ENCODE measurements around the gene ODAD4. TPM values are rescaled to one million over a fixed set of nuclear protein-coding genes. Genes with fewer than 3 reads are reported as not detected.
A peak's percentile ranks its signal among the peaks of the same experiment; 100 is the strongest.

The ODAD4 gene
- total RNA-seq, 3 donors from 2014 or later, result 0.26 to 0.91 (median 0.79) TPM

DNA sequence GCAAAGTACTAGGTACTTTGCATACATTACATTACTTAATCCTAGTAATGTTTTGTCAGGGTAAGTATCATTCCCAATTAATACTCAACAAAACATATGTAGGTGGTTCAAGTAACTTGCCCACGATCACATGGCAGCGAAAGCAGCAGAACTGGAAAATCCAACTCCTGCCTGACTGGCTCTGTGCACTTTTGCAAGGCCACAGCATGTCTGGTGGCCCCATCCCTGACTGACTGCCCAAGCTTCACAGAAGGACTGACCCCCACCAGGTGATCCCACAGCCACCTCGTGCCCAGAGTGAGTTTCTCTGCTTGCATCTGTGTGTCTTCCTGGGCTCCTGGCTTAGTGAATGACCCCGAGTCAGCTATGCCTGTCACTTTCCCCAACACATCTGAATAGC, 47.6 kb downstream of the ODAD4 start:
- no peaks in the 10 kb centered on the region for H3K27me3 Mint-ChIP-seq (ENCODE audit: low read depth)
- H3K9me3 Mint-ChIP-seq, result no peaks in the 10 kb centered on the region
- no peak for ATAC-seq
- H3K4me1 Mint-ChIP-seq (ENCODE audit: low read depth), result peaks cover 6% of the 10 kb centered on the region
- no peak overlapping the region for H3K4me3 Mint-ChIP-seq
- H3K36me3 Mint-ChIP-seq (ENCODE audit: insufficient read depth), result peaks cover 37% of the 10 kb centered on the region
- no peak for DNase-seq

DNA sequence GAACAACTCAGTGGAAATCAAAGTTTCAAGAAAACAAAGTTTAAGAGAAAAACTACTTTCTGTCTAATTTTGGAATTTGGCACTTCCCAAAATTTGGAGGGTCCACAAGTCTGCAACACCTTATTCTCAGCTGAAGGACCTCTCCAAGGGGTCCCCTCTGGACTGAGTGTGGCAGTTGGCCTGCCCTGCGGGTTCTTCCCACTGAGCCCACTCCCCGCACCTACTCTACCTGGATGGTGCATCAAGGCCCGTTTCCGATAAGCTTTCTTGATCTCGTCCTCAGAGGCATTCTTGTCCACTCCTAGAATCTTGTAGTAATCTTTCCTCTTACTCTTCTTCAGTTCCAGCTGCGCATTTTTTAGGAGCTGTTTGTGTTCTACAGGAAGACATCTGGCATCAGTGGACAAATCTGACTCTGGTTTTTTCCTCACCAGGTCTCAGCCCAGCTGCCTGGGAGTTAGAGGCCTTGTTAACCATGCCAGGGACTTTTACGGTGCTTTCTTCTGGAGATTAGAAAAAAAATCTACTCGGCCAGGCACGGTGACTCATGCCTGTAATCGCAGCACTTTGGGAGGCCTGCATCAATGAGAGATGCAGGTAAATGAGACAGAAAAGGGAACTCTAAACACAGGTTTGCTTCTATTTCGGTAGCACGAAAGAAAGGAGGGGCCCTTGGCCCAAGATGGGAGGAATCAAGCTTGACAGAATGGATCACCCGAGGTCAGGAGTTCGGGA, 51.8 kb downstream of the ODAD4 start:
- no peak for ATAC-seq
- no peak overlapping the region for H3K4me3 Mint-ChIP-seq
- peaks cover 40% of the 10 kb centered on the region for H3K36me3 Mint-ChIP-seq (ENCODE audit: insufficient read depth)
- peaks cover 3% of the 10 kb centered on the region for H3K4me1 Mint-ChIP-seq (ENCODE audit: low read depth)
- no peaks in the 10 kb centered on the region for H3K27me3 Mint-ChIP-seq (ENCODE audit: low read depth)
- H3K9me3 Mint-ChIP-seq, result no peaks in the 10 kb centered on the region
- DNase-seq, result no peak

GRCh38 chr17:41984454-41984853, 54.0 kb downstream of the ODAD4 start:
- Mint-ChIP-seq H3K9me3 (no peaks in the 10 kb centered on the region), H3K36me3 (ENCODE audit: insufficient read depth) (peaks cover 47% of the 10 kb centered on the region), H3K4me3 (no peak overlapping the region), H3K27me3 (ENCODE audit: low read depth) (no peaks in the 10 kb centered on the region), H3K4me1 (ENCODE audit: low read depth) (peaks cover 5% of the 10 kb centered on the region)
- DNase-seq (no peak), ATAC-seq (no peak)

DNA sequence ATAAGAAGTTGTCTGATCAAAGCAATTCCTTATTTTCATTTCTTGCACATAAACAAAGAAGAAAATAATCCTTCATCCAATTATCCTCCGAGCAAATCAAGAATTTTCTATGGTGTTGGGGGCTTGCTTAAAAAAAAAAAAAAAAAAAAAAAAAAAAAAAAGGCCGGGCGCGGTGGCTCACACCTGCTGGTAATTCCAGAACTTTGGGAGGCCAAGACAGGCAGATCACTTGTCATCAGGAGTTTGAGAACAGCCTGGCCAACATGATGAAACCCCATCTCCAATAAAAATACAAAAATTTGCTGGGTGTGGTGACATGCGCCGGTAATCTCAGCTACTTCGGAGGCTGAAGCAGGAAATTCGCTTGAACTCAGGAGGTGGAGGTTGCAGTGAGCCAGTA, 55.5 kb downstream of the ODAD4 start:
- Mint-ChIP-seq H3K4me1 (ENCODE audit: low read depth) (peaks cover 5% of the 10 kb centered on the region), H3K27me3 (ENCODE audit: low read depth) (no peaks in the 10 kb centered on the region), H3K9me3 (no peaks in the 10 kb centered on the region), H3K4me3 (no peak overlapping the region), H3K36me3 (ENCODE audit: insufficient read depth) (peaks cover 47% of the 10 kb centered on the region)
- DNase-seq (no peak), ATAC-seq (no peak)

DNA sequence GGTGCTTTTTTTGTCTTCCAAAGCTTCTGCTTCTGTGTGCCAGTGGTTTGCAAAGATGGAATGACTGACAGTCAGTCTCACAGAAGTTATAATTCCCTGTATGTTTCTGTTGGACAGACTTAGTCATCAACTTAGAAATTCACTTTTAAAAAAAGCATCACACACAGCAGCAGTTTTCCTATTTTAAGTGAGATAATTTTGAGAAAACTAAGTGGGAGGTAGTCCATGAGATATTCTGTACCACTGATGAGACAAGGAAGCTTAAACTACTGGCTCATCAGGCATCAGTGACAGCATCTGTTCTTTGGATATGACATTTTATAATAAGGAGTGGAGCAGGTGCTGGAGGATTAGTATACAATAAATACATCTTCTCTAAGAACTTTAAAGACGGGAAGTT, 56.2 kb downstream of the ODAD4 start:
- ATAC-seq, result no peak
- H3K9me3 Mint-ChIP-seq, result no peaks in the 10 kb centered on the region

DNA sequence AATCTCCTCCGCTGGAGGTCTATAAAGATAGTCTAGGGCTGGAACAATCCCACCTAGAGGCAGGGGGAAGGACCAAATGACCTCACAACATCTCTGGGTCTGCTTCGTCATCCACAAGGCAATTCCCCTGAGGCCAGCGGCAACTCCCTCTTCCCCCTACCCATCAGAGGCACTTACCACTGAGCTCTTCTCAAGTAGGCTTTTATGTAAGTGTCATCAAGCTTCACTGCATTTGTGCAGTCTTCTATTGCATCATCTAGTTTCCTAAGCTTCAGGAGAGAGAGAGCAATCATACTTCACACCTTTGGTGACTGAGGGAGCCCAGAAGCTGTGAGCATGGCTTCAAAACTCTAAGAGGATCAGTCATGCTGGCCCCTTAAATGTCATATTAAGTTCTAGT, 57.2 kb downstream of the ODAD4 start:
- DNase-seq, result no peak
- peaks cover 53% of the 10 kb centered on the region for H3K36me3 Mint-ChIP-seq (ENCODE audit: insufficient read depth)
- H3K9me3 Mint-ChIP-seq, result no peaks in the 10 kb centered on the region
- no peak overlapping the region for H3K4me3 Mint-ChIP-seq
- peak; percentile 69 to 82 for ATAC-seq
- peaks cover 5% of the 10 kb centered on the region for H3K4me1 Mint-ChIP-seq (ENCODE audit: low read depth)
- no peaks in the 10 kb centered on the region for H3K27me3 Mint-ChIP-seq (ENCODE audit: low read depth)

More for the DNA sequence above, 56.2 kb downstream of the ODAD4 start:
- Mint-ChIP-seq H3K36me3 (ENCODE audit: insufficient read depth) (peaks cover 52% of the 10 kb centered on the region), H3K27me3 (ENCODE audit: low read depth) (no peaks in the 10 kb centered on the region), H3K4me3 (no peak overlapping the region), H3K4me1 (ENCODE audit: low read depth) (peaks cover 5% of the 10 kb centered on the region)
- no peak for DNase-seq

DNA sequence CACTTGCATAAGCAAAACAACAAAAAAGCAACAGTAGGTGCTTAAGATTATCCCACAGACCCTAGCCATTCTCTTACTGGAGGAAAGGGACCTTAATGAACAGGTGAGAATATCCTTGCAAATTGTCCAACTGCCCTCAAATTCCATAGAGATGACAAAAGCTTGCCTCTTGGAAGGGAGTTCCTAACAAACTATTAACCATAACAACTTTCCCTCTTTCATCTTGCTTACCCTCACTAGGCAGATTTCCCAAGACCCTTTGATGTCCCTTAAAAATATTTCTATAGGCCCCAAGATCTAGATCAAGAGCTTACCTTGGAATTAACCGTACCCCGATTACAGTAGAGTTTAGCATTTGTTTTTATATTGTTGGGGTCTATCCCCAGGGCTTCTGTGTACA, 58.0 kb downstream of the ODAD4 start:
- ATAC-seq (no peak), DNase-seq (no peak)
- no peaks in the 10 kb centered on the region for H3K27me3 Mint-ChIP-seq (ENCODE audit: low read depth)
- no peaks in the 10 kb centered on the region for H3K9me3 Mint-ChIP-seq
- H3K4me1 Mint-ChIP-seq (ENCODE audit: low read depth), result peaks cover 5% of the 10 kb centered on the region
- no peak overlapping the region for H3K4me3 Mint-ChIP-seq
- peaks cover 55% of the 10 kb centered on the region for H3K36me3 Mint-ChIP-seq (ENCODE audit: insufficient read depth)

- no peak overlapping the region for H3K4me3 Mint-ChIP-seq
- DNase-seq, result no peak
- H3K27me3 Mint-ChIP-seq (ENCODE audit: low read depth), result no peaks in the 10 kb centered on the region
- peaks cover 53% of the 10 kb centered on the region for H3K36me3 Mint-ChIP-seq (ENCODE audit: insufficient read depth)
- H3K4me1 Mint-ChIP-seq (ENCODE audit: low read depth), result peaks cover 5% of the 10 kb centered on the region
- H3K9me3 Mint-ChIP-seq, result no peaks in the 10 kb centered on the region
- ATAC-seq, result no peak
Observed at GRCh38 chr17:41989702-41990419, 59.4 kb downstream of the ODAD4 start.

DNA sequence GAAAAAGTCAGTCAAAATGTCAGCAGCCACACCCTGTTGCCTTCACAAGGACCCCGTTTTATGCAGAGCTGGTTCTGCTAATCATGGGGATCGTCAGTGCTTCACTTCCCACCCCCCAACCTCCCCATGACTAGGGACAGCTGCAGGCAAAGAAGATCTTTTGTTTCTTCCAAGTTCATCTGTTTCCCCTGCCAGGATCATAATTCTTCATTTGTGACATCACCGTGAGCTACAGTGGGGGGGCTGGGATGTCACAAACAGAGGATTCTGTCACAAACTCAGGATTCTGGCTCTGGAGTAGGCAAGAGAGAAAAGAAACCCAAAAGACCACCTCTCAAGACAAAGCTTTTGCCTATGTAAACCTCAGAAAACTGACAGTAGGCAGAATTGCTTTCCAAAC, 62.2 kb downstream of the ODAD4 start:
- H3K27me3 Mint-ChIP-seq (ENCODE audit: low read depth), result no peaks in the 10 kb centered on the region
- ATAC-seq, result no peak
- peaks cover 10% of the 10 kb centered on the region for H3K4me1 Mint-ChIP-seq (ENCODE audit: low read depth)
- H3K36me3 Mint-ChIP-seq (ENCODE audit: insufficient read depth), result peaks cover 54% of the 10 kb centered on the region
- H3K9me3 Mint-ChIP-seq, result no peaks in the 10 kb centered on the region
- H3K4me3 Mint-ChIP-seq, result no peak overlapping the region
- DNase-seq, result no peak

- H3K9me3 Mint-ChIP-seq, result no peaks in the 10 kb centered on the region
- no peaks in the 10 kb centered on the region for H3K27me3 Mint-ChIP-seq (ENCODE audit: low read depth)
- no peak overlapping the region for H3K4me3 Mint-ChIP-seq
- DNase-seq (no peak), ATAC-seq (no peak)
- peaks cover 9% of the 10 kb centered on the region for H3K4me1 Mint-ChIP-seq (ENCODE audit: low read depth)
- H3K36me3 Mint-ChIP-seq (ENCODE audit: insufficient read depth), result peaks cover 34% of the 10 kb centered on the region
Observed at GRCh38 chr17:41996855-41997164, 66.4 kb downstream of the ODAD4 start.

- DNase-seq (no peak), ATAC-seq (no peak)
- no peaks in the 10 kb centered on the region for H3K27me3 Mint-ChIP-seq (ENCODE audit: low read depth)
- no peak overlapping the region for H3K4me3 Mint-ChIP-seq
- H3K4me1 Mint-ChIP-seq (ENCODE audit: low read depth), result peaks cover 12% of the 10 kb centered on the region
- H3K36me3 Mint-ChIP-seq (ENCODE audit: insufficient read depth), result peaks cover 28% of the 10 kb centered on the region
- H3K9me3 Mint-ChIP-seq, result no peaks in the 10 kb centered on the region
Observed at GRCh38 chr17:41998497-41998896, 68.1 kb downstream of the ODAD4 start.

GRCh38 chr17:42000413-42001133, 70.2 kb downstream of the ODAD4 start:
- H3K36me3 Mint-ChIP-seq (ENCODE audit: insufficient read depth), result peaks cover 20% of the 10 kb centered on the region
- ATAC-seq (no peak), DNase-seq (no peak)
- H3K9me3 Mint-ChIP-seq, result no peaks in the 10 kb centered on the region
- peaks cover 21% of the 10 kb centered on the region for H3K4me1 Mint-ChIP-seq (ENCODE audit: low read depth)
- H3K4me3 Mint-ChIP-seq, result no peak overlapping the region
- no peaks in the 10 kb centered on the region for H3K27me3 Mint-ChIP-seq (ENCODE audit: low read depth)

- DNase-seq (no peak), ATAC-seq (no peak)
- peaks cover 15% of the 10 kb centered on the region for H3K4me1 Mint-ChIP-seq (ENCODE audit: low read depth)
- no peaks in the 10 kb centered on the region for H3K9me3 Mint-ChIP-seq
- H3K4me3 Mint-ChIP-seq, result no peak overlapping the region
- H3K27me3 Mint-ChIP-seq (ENCODE audit: low read depth), result no peaks in the 10 kb centered on the region
- peaks cover 13% of the 10 kb centered on the region for H3K36me3 Mint-ChIP-seq (ENCODE audit: insufficient read depth)
Observed at GRCh38 chr17:42001729-42002128, 71.3 kb downstream of the ODAD4 start.

GRCh38 chr17:42002175-42002791, 71.9 kb downstream of the ODAD4 start:
- H3K9me3 Mint-ChIP-seq, result no peaks in the 10 kb centered on the region
- H3K4me1 Mint-ChIP-seq (ENCODE audit: low read depth), result peaks cover 15% of the 10 kb centered on the region
- H3K27me3 Mint-ChIP-seq (ENCODE audit: low read depth), result no peaks in the 10 kb centered on the region
- ATAC-seq (no peak), DNase-seq (no peak)
- H3K4me3 Mint-ChIP-seq, result no peak overlapping the region
- H3K36me3 Mint-ChIP-seq (ENCODE audit: insufficient read depth), result peaks cover 9% of the 10 kb centered on the region
